ENCODE data around the gene METTL8.

GRCh38 chr2:171347591-171348032 lies 86.2 kb downstream of the METTL8 start:
- TF ChIP-seq CTCF (IDR thresholded peaks at IDR 0.05) (no peak), POLR2A (IDR thresholded peaks at IDR 0.05) (no peak)

Measured in upper lobe of left lung (tissue), 4 donors.